Cerebellar cortex (tissue), 1 donor: Measurements from ENCODE around the gene BUD13.

Experiments used
- DNase-seq: peaks from one replicate; pipeline ENCODE4 v3.0.0-alpha.2; 2015; ENCODE audit warnings: low spot score

BUD13 gene

GRCh38 chr11:116716621-116717020 is 56.2 kb downstream of the BUD13 start:
- DNase-seq, result no peak

DNA sequence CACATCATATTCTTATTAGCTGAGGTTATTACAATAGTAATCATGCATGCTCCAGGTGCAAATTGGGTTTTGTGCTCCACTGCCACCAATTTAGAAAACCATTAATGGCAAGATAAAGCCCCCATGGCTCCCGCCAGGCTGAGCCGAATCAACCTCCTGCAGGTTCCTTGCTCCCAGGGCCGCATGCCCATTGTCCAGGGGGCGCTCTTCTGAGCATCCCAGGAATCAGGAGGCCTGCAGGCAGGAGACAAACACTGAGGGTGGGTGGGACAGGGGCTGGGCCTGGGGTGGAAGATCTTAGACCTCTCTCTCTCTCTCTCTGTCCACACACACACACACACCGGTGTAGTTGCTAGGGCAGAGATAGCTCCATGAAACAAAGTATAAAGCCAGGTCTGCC is 57.4 kb downstream of the BUD13 start:
- no peak for DNase-seq

DNA sequence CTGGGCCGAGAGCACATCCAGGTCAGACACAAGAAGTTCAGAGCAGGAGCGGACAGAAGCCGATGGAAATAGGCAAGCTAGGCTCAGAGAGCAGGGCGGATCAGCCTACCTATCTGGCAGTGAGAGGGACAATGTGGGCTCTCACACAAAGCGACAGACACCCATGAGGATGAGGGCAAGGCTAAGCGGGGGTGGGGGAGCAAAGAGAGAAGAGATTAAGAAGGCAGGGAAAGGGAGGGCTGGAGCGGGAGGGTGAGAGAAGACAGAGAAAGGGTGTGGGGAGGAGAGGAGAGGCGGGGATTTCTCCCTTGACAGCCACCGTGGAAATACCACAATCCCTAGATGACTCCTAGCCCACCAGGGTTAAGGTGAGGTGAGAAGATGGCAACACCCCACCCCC is 57.9 kb downstream of the BUD13 start:
- DNase-seq, result no peak

GRCh38 chr11:116712428-116712827 is 60.4 kb downstream of the BUD13 start:
- DNase-seq, result no peak

DNA sequence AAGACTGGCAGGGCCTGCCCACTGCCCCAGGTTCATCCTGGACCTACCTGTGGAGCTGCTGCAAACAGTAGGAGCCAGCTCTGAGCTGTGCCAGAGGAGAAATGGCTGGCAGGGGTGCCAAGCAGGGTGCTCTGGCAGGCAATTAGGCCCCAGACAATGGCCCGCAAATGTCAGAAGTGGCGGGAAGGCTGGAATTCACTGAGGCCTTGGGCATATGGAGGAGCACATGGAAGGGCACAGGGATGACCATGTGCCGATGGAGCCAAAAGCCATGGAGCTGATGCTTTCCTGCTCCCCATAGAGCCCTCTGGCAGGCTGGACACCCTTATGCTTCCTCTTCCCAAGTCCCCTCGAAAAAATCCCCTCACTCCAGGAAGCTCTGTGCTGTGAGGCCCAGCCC is 62.0 kb downstream of the BUD13 start:
- DNase-seq, result no peak

DNA sequence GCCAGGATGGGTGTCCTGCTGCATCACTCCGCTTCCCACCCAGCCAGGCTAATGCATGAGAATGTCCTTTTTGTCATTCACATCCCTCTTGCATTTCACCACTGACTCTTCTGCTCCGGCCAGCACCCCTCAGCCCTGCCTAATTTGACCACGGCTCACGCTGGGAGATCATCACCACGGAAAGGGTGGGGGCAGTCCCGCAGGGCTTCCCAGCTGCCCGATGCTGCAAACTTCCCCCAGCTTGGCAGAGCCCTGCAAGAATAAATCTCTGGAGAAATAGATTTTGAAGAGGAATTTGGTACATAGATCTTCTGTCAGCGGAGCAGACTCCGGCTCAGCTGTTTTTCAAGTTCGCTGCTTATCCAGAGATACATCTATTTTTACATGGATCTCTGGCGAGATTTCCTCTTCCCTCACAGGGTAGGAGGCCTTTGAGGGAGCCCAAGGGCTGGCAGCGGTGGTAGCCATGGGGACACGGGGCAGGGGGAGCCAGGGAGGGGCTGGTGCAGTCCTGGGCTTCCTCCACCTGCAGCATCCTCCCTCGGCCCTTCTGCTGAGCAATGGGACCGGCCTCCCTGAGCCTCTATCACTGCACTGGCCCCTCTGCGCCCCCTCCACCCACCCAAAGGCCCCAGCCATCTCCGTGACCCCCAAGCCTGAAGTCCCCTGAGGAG is 62.6 kb downstream of the BUD13 start:
- no peak for DNase-seq

DNA sequence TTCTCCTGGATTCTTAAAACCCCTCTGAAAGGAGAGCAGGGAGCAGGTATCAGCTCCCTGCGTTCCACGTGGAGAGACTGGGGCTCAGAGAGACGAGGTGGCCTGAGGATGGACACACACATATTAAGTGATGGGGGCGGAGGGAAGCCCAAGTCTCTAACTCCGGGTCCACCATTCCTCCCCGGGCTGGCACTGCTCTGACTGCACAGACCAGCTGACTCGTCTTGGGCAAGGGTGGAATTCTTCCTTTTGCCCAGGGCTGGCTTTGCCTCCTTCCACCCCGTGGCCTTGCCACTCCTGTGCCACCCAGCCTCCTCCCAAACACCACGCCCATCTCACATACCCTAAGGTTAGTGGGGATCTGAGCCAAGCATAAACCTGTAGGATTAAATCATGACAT is 65.0 kb downstream of the BUD13 start:
- DNase-seq, result peak; percentile 43

GRCh38 chr11:116707161-116707629 is 65.6 kb downstream of the BUD13 start:
- peak; percentile 71 for DNase-seq

- peak; percentile 74 for DNase-seq
Measured at GRCh38 chr11:116703421-116703820, 69.4 kb downstream of the BUD13 start.

- peak; percentile 10 for DNase-seq
Measured at GRCh38 chr11:116702772-116703385, 69.9 kb downstream of the BUD13 start.

GRCh38 chr11:116701876-116702275 is 70.9 kb downstream of the BUD13 start:
- no peak for DNase-seq

- no peak for DNase-seq
Measured at GRCh38 chr11:116701297-116701801, 71.4 kb downstream of the BUD13 start.

- DNase-seq, result no peak
Measured at GRCh38 chr11:116700586-116701220, 72.1 kb downstream of the BUD13 start.
